ENCODE results near the gene CYP2S1.

Gene CYP2S1

DNA sequence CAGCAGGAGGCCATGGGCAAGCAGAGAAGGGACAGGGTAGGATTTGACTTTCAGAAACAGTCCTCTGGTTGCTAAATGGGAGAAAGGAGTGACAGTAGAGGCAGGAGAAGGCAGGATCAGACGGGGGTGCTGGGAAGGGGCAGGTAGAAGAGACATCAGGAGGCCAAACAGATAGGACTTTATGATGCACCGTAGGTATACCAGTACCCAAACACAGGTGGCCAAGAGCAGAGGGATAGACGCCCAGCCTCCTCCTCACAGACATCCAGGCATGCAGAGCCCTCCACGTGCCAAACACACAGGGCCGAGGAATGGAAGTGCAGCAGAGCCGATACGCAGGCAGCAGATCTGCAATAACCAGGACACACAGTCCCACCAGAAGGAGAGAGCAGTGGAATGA is 24.7 kb downstream of the CYP2S1 start:
- H3K4me3 ChIP-seq (ENCODE audit: low read length), result no peak overlapping the region
- DNase-seq (ENCODE audit: low read depth), result no peak
- TF ChIP-seq, protein P1, sequence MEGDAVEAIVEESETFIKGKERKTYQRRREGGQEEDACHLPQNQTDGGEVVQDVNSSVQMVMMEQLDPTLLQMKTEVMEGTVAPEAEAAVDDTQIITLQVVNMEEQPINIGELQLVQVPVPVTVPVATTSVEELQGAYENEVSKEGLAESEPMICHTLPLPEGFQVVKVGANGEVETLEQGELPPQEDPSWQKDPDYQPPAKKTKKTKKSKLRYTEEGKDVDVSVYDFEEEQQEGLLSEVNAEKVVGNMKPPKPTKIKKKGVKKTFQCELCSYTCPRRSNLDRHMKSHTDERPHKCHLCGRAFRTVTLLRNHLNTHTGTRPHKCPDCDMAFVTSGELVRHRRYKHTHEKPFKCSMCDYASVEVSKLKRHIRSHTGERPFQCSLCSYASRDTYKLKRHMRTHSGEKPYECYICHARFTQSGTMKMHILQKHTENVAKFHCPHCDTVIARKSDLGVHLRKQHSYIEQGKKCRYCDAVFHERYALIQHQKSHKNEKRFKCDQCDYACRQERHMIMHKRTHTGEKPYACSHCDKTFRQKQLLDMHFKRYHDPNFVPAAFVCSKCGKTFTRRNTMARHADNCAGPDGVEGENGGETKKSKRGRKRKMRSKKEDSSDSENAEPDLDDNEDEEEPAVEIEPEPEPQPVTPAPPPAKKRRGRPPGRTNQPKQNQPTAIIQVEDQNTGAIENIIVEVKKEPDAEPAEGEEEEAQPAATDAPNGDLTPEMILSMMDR (IDR thresholded peaks at IDR 0.05; ENCODE audit: insufficient read depth, low read depth, low read length, missing control alignments), result no peak

- TF ChIP-seq, protein P1 (IDR thresholded peaks at IDR 0.05; ENCODE audit: insufficient read depth, low read depth, low read length, missing control alignments), result no peak
- peak overlapping the region; percentile 65 for H3K4me3 ChIP-seq (ENCODE audit: low read length)
- no peak for DNase-seq (ENCODE audit: low read depth)
Measured at GRCh38 chr19:41218249-41218614, 25.2 kb downstream of the CYP2S1 start.

DNA sequence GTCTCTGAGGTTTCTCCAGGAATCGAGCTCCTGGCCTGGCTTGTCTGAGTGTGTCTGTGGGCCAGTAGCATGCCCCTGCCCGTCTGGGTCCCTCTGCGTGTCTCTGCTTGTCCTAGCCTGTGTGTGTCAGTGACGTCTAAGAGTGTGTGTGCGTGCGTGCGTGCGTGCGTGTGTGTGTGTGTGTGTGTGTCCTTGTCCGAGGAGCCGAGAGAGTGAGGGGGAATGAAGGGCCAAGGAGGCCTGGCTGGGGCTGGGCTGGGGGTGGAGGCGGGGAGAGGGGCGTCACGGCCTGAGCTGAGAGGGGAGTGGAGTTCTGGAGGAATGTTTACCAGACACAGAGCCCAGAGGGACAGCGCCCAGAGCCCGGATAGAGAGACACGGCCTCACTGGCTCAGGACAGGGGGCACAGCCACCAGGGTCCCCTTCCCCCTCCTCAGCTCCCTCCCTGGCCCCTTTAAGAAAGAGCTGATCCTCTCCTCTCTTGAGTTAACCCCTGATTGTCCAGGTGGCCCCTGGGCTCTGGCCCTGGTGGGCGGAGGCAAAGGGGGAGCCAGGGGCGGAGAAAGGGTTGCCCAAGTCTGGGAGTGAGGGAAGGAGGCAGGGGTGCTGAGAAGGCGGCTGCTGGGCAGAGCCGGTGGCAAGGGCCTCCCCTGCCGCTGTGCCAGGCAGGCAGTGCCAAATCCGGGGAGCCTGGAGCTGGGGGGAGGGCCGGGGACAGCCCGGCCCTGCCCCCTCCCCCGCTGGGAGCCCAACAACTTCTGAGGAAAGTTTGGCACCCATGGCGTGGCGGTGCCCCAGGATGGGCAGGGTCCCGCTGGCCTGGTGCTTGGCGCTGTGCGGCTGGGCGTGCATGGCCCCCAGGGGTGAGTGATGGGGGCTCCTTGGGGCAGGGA is 25.8 kb downstream of the CYP2S1 start, which contains the start of gene AXL:
Gene AXL (plus strand): TSS at position 609 of the 893 bp plus-strand sequence. CDS start 170 bp downstream, at position 779.
- peak within 1 kb of the TSS; percentile 65 for H3K4me3 ChIP-seq (ENCODE audit: low read length)
- DNase-seq (ENCODE audit: low read depth), result peak; percentile 98
- TF ChIP-seq, protein P1 (IDR thresholded peaks at IDR 0.05; ENCODE audit: insufficient read depth, low read depth, low read length, missing control alignments), result no peak

DNA sequence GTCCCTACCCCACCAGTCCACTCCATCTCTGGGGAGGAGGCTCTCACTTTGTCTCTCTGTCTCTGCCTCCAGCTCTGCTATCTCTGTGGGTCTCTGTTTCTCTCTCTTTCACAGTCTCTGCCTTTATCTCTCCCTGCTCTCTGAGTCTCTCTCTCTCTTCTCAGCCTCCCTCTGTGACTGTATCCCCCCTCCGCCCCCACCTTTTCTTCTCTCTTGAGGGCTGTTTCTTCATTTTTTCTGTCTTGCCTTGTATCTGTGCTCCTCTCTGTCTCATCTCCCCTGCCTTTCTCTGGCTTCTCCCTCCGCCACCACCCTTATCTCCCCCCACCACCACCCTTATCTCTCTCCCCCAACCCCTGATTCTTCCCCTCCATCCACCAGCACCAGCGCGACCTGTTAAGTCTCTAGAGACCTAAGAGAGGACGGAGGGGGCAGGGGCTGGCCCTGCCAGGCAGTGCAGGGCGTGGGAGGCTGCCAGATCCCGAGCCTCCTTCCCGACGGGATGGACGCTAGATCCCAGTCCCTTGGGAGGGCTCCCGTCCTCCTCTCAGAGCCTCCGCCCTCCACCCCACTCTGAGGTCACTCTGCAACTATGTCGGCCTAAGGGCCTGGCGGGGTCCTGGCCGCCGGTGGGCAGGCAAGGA is 27.0 kb downstream of the CYP2S1 start:
- peak overlapping the region; percentile 65 for H3K4me3 ChIP-seq (ENCODE audit: low read length)
- TF ChIP-seq, protein P1 (IDR thresholded peaks at IDR 0.05; ENCODE audit: insufficient read depth, low read depth, low read length, missing control alignments), result no peak
- DNase-seq (ENCODE audit: low read depth), result peak; percentile 16

- no peak overlapping the region for H3K4me3 ChIP-seq (ENCODE audit: low read length)
- TF ChIP-seq, protein P1 (IDR thresholded peaks at IDR 0.05; ENCODE audit: insufficient read depth, low read depth, low read length, missing control alignments), result no peak
Measured at GRCh38 chr19:41220811-41221210, 27.8 kb downstream of the CYP2S1 start.

GRCh38 chr19:41221514-41222205 is 28.6 kb downstream of the CYP2S1 start:
- TF ChIP-seq, protein P1 (IDR thresholded peaks at IDR 0.05; ENCODE audit: insufficient read depth, low read depth, low read length, missing control alignments), result no peak
- no peak for DNase-seq (ENCODE audit: low read depth)
- no peak overlapping the region for H3K4me3 ChIP-seq (ENCODE audit: low read length)

More at GRCh38 chr19:41220811-41221210, 27.8 kb downstream of the CYP2S1 start:
- no peak for DNase-seq (ENCODE audit: low read depth)
